HEK293 (cell line): ENCODE results near the gene ZBTB20.

ENCODE experiments used
- CTCF ChIA-PET: fragments of 350-600 bp; formaldehyde crosslinking; extraction: SDS; loops from one replicate; lab custom pipeline; 2021; ENCODE audit warnings: antibody characterized with exemption; lab: Yijun Ruan, JAX
- POLR2A ChIA-PET: fragments of 300-600 bp; formaldehyde crosslinking; extraction: SDS; loops from one replicate; lab custom pipeline; 2020; ENCODE audit warnings: antibody characterized with exemption, inconsistent platforms; lab: Yijun Ruan, JAX
- H3K27ac ChIP-seq: fragments of 200-500 bp; sonication (Bioruptor generic); 2 replicates; pipeline ENCODE4 v1.5.1; 2014; ENCODE audit warnings: low read depth, low read length, control low read depth, inconsistent platforms; ENCODE audit errors: extremely low read depth
- H3K36me3 ChIP-seq, 2 experiments: fragments of 200-500 bp in 1 of 2; sonication (Bioruptor generic) in 1 of 2; 1 replicate in 1 of 2; 2 replicates in 1 of 2; pipeline ENCODE4 v1.5.1; 2014 to 2017; ENCODE audit warnings: inconsistent platforms in 2 of 2, low read length in 2 of 2; ENCODE audit not compliant: control insufficient read depth in 2 of 2, insufficient read depth in 1 of 2
- H3K4me1 ChIP-seq: fragments of 200-500 bp; sonication (Bioruptor generic); 2 replicates; pipeline ENCODE4 v1.5.1; 2014; ENCODE audit warnings: mild to moderate bottlenecking, low read length, inconsistent platforms; ENCODE audit not compliant: control insufficient read depth, insufficient read depth
- H3K4me3 ChIP-seq: 2 replicates; pipeline ENCODE4 v1.5.1; 2011; ENCODE audit warnings: low read depth, mild to moderate bottlenecking, control low read depth, low read length, moderate library complexity
- H3K9me3 ChIP-seq: fragments of 200-500 bp; sonication (Bioruptor generic); 2 replicates; pipeline ENCODE4 v1.5.1; 2014; ENCODE audit warnings: low read depth, low read length, inconsistent platforms; ENCODE audit not compliant: control insufficient read depth, insufficient read depth
- CTCF ChIP-seq: fragments of 450-650 bp; formaldehyde crosslinking; IDR thresholded peaks from 2 replicates; pipeline ENCODE4 v1.5.1; 2016; ENCODE audit warnings: missing biosample characterization, missing genetic modification characterization
- TCF7L2 ChIP-seq: IDR thresholded peaks from 2 replicates; pipeline ENCODE4 v1.6.1; 2011; ENCODE audit warnings: low read depth, mild to moderate bottlenecking, inconsistent platforms, low read length, moderate library complexity, borderline replicate concordance
- ZBTB49 ChIP-seq: fragments of 450-650 bp; formaldehyde crosslinking; IDR thresholded peaks from 2 replicates; pipeline ENCODE4 v1.5.1; 2016; ENCODE audit warnings: missing biosample characterization, missing genetic modification characterization, low read depth
- ZEB2 ChIP-seq: fragments of 450-650 bp; formaldehyde crosslinking; IDR thresholded peaks from 2 replicates; pipeline ENCODE4 v1.5.1; 2016; ENCODE audit warnings: missing biosample characterization, missing genetic modification characterization
- ZNF140 ChIP-seq: fragments of 450-650 bp; formaldehyde crosslinking; IDR thresholded peaks from 2 replicates; pipeline ENCODE4 v1.5.1; 2016; ENCODE audit warnings: missing biosample characterization, missing genetic modification characterization
- ZNF148 ChIP-seq: fragments of 450-650 bp; formaldehyde crosslinking; IDR thresholded peaks from 2 replicates; pipeline ENCODE4 v1.5.0; 2017; ENCODE audit warnings: missing biosample characterization, missing genetic modification characterization, borderline replicate concordance
- ZNF221 ChIP-seq: fragments of 450-650 bp; formaldehyde crosslinking; IDR thresholded peaks from 2 replicates; pipeline ENCODE4 v1.5.1; 2017; ENCODE audit warnings: missing biosample characterization, missing genetic modification characterization, borderline replicate concordance
- ZNF23 ChIP-seq: fragments of 450-650 bp; formaldehyde crosslinking; IDR thresholded peaks from 2 replicates; pipeline ENCODE4 v1.5.1; 2016; ENCODE audit warnings: missing biosample characterization, missing genetic modification characterization, borderline replicate concordance
- ZNF248 ChIP-seq: fragments of 450-650 bp; formaldehyde crosslinking; IDR thresholded peaks from 2 replicates; pipeline ENCODE4 v1.5.1; 2017; ENCODE audit warnings: missing biosample characterization, missing genetic modification characterization
- ZNF335 ChIP-seq: fragments of 450-650 bp; formaldehyde crosslinking; conservative IDR thresholded peaks from 2 replicates; pipeline ENCODE4 v1.5.1; 2016; ENCODE audit warnings: missing biosample characterization, missing genetic modification characterization
- ZNF366 ChIP-seq: fragments of 450-650 bp; formaldehyde crosslinking; conservative IDR thresholded peaks from 2 replicates; pipeline ENCODE4 v1.5.1; 2016; ENCODE audit warnings: missing biosample characterization, missing genetic modification characterization
- ZNF426 ChIP-seq: fragments of 450-650 bp; formaldehyde crosslinking; IDR thresholded peaks from 2 replicates; pipeline ENCODE4 v1.5.1; 2017; ENCODE audit warnings: missing biosample characterization, missing genetic modification characterization, mild to moderate bottlenecking, inconsistent platforms, moderate library complexity
- ZNF433 ChIP-seq: fragments of 450-650 bp; formaldehyde crosslinking; IDR thresholded peaks from 2 replicates; pipeline ENCODE4 v1.5.1; 2016; ENCODE audit warnings: missing biosample characterization, missing genetic modification characterization, low read depth
- ZNF549 ChIP-seq: fragments of 450-650 bp; IDR thresholded peaks from 2 replicates; pipeline ENCODE4 v1.5.1; 2018; ENCODE audit warnings: missing biosample characterization, missing genetic modification characterization, mild to moderate bottlenecking, inconsistent platforms, moderate library complexity
- ZNF600 ChIP-seq: fragments of 450-650 bp; formaldehyde crosslinking; IDR thresholded peaks from 2 replicates; pipeline ENCODE4 v1.5.1; 2016; ENCODE audit warnings: missing biosample characterization, missing genetic modification characterization
- ZNF629 ChIP-seq: fragments of 450-650 bp; formaldehyde crosslinking; IDR thresholded peaks from 2 replicates; pipeline ENCODE4 v1.5.1; 2017; ENCODE audit warnings: missing biosample characterization, missing genetic modification characterization
- ZNF777 ChIP-seq: fragments of 450-650 bp; formaldehyde crosslinking; IDR thresholded peaks from 2 replicates; pipeline ENCODE4 v1.5.1; 2017; ENCODE audit warnings: missing biosample characterization, missing genetic modification characterization, borderline replicate concordance
- ZNF785 ChIP-seq: fragments of 450-650 bp; formaldehyde crosslinking; IDR thresholded peaks from 2 replicates; pipeline ENCODE4 v1.5.1; 2016; ENCODE audit warnings: missing biosample characterization, missing genetic modification characterization
- ZNF791 ChIP-seq: fragments of 450-650 bp; formaldehyde crosslinking; IDR thresholded peaks from 2 replicates; pipeline ENCODE4 v1.5.1; 2016; ENCODE audit warnings: missing biosample characterization, missing genetic modification characterization
- ZNF837 ChIP-seq: fragments of 450-650 bp; formaldehyde crosslinking; IDR thresholded peaks from 2 replicates; pipeline ENCODE4 v1.5.1; 2016; ENCODE audit warnings: missing biosample characterization, missing genetic modification characterization
- TF ChIP-seq, protein P1 (sequence below): sonication (generic); formaldehyde crosslinking; IDR thresholded peaks from 2 replicates; pipeline ENCODE4 v1.8.1; 2022; ENCODE audit warnings: mild to moderate bottlenecking, moderate library complexity, missing genetic modification reagents
- TF ChIP-seq, protein P2 (sequence below): fragments of 450-650 bp; formaldehyde crosslinking; IDR thresholded peaks from 2 replicates; pipeline ENCODE4 v1.5.1; 2017; ENCODE audit warnings: missing biosample characterization, missing genetic modification characterization

The ZBTB20 gene

DNA sequence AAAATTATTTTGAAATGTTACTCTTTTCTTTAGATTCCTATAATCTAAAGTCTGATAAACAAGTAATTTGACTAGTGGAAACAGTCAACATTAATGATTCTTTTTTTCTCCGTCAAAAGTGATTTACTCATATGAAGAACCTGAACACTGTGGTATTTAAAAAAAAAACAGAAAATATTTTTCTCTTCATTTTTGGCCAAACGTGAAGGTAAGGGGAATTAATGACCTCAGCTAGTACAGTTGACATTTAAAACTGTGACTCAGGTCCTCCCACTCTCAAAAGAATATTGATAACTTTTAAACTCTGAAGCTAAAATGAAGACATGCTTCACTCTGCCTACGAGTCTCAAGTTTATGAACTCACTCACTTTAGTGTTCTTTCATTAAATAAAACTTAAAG is 818.7 kb downstream of the ZBTB20 start:
- Histone ChIP-seq H3K9me3 (no peaks in the 10 kb centered on the region), H3K36me3 (no peaks in the 10 kb centered on the region), H3K4me1 (no peaks in the 10 kb centered on the region), H3K27ac (no peak overlapping the region), H3K4me3 (no peak overlapping the region)
- CTCF ChIA-PET: interaction anchor here (0.5 kb wide), 1 partner anchor 714 kb away, joined by 4 read pairs; no protein-coding TSS in a partner anchor
- no peak for TF ChIP-seq CTCF
- TF ChIP-seq, protein P1, sequence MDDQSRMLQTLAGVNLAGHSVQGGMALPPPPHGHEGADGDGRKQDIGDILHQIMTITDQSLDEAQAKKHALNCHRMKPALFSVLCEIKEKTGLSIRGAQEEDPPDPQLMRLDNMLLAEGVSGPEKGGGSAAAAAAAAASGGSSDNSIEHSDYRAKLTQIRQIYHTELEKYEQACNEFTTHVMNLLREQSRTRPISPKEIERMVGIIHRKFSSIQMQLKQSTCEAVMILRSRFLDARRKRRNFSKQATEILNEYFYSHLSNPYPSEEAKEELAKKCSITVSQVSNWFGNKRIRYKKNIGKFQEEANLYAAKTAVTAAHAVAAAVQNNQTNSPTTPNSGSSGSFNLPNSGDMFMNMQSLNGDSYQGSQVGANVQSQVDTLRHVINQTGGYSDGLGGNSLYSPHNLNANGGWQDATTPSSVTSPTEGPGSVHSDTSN: no peak
- no peak for TF ChIP-seq ZNF777
- TF ChIP-seq ZNF433 (tag by site-specific recombination): no peak
- TF ChIP-seq ZNF140: no peak
- TF ChIP-seq, protein P2, sequence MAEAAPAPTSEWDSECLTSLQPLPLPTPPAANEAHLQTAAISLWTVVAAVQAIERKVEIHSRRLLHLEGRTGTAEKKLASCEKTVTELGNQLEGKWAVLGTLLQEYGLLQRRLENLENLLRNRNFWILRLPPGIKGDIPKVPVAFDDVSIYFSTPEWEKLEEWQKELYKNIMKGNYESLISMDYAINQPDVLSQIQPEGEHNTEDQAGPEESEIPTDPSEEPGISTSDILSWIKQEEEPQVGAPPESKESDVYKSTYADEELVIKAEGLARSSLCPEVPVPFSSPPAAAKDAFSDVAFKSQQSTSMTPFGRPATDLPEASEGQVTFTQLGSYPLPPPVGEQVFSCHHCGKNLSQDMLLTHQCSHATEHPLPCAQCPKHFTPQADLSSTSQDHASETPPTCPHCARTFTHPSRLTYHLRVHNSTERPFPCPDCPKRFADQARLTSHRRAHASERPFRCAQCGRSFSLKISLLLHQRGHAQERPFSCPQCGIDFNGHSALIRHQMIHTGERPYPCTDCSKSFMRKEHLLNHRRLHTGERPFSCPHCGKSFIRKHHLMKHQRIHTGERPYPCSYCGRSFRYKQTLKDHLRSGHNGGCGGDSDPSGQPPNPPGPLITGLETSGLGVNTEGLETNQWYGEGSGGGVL (tag by site-specific recombination): no peak
- TF ChIP-seq ZNF426: no peak
- POLR2A ChIA-PET: no interaction called here

DNA sequence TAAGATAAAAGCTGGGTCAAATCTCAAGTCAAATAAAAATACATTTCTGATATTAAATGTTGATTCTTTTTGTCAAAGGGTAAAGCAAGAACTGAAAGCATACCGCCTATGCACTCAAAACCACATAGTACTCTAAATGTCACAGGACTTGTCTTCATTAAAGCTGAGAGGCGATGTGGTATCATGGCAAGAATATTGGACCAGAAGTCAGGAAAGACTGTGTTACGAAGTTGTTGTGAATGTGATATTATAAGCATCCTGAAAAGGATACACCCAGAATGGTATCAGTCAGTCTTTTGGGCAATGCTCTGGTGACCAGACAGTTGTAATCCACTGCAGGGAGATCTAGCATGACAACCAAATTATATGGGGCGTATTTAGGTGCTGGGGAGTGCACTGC is 819.4 kb downstream of the ZBTB20 start:
- Histone ChIP-seq H3K36me3 (no peaks in the 10 kb centered on the region), H3K27ac (no peak overlapping the region), H3K4me3 (no peak overlapping the region), H3K4me1 (no peaks in the 10 kb centered on the region), H3K9me3 (no peaks in the 10 kb centered on the region)
- TF ChIP-seq ZNF140 (no peak), ZNF148 (tag by site-specific recombination) (no peak), ZBTB49 (no peak), ZNF785 (tag by site-specific recombination) (no peak), ZNF837 (tag by site-specific recombination) (no peak), ZNF791 (no peak), ZNF629 (tag by site-specific recombination) (no peak), ZNF366 (no peak), ZNF600 (no peak), TCF7L2 (no peak), ZNF335 (tag by site-specific recombination) (no peak), ZNF23 (tag by site-specific recombination) (no peak), ZNF221 (tag by site-specific recombination) (no peak), ZNF248 (no peak), ZEB2 (no peak), ZNF549 (tag by site-specific recombination) (no peak)
- POLR2A ChIA-PET: no interaction called here
- CTCF ChIA-PET: no interaction called here
